Right lobe of liver (tissue), 6 donors: ENCODE measurements around the gene SPRYD3. TPM values are rescaled to one million over a fixed set of nuclear protein-coding genes. Genes with fewer than 3 reads are reported as not detected.
A peak's percentile ranks its signal among the peaks of the same experiment; 100 is the strongest.

ENCODE experiments used
- ATAC-seq, 4 donors: fragments of 200-7000 bp; cut with Tn5 transposase; one replicate each; pipeline ENCODE4 v1.9.1; 2020; ENCODE audit warnings: mild to moderate bottlenecking in 4 of 4, moderate library complexity in 4 of 4
- DNase-seq, 3 donors: peaks; one replicate each; pipeline ENCODE4 v3.0.0-alpha.2; 2020
- H3K27ac ChIP-seq, 3 donors: fragments of 200-600 bp; one replicate each; pipeline ENCODE4 v1.8.0; 2022
- H3K27me3 ChIP-seq, 2 donors: fragments of 200-600 bp; one replicate each; pipeline ENCODE4 v1.8.0; 2022
- H3K36me3 ChIP-seq, 4 donors: fragments of 200-600 bp; sonication (generic) in 1 of 4; one replicate each; pipeline versions ENCODE4 v1.5.1 to v1.8.0; 2017 to 2022; ENCODE audit warnings: control low read depth in 1 of 4
- H3K4me1 ChIP-seq, 4 donors: fragments of 200-600 bp; sonication (generic) in 1 of 4; one replicate each; pipeline versions ENCODE4 v1.5.1 to v1.8.0; 2017 to 2022; ENCODE audit warnings: control low read depth in 1 of 4
- H3K4me3 ChIP-seq, 3 donors: fragments of 200-600 bp; one replicate each; pipeline ENCODE4 v1.8.0; 2022
- H3K9me3 ChIP-seq, 4 donors: fragments of 200-600 bp; sonication (generic) in 1 of 4; one replicate each; pipeline versions ENCODE4 v1.5.1 to v1.8.0; 2017 to 2022; ENCODE audit warnings: control low read depth in 1 of 4
- CTCF ChIP-seq, 4 donors: fragments of 200-600 bp in 3 of 4; fragments of 450-650 bp in 1 of 4; IDR thresholded peaks; one replicate each; pipeline versions ENCODE4 v1.5.1 to v1.8.0; 2016 to 2022; ENCODE audit warnings: antibody characterized with exemption in 4 of 4, mild to moderate bottlenecking in 2 of 4
- POLR2A ChIP-seq: fragments of 450-650 bp; IDR thresholded peaks from one replicate; pipeline ENCODE4 v1.6.1; 2017; ENCODE audit warnings: antibody characterized with exemption, mild to moderate bottlenecking
- WGBS: methylation state at CpG from one replicate; pipeline ENCODE4 v1.1.6; 2018; ENCODE audit warnings: low coverage, low lambda C conversion rate; ENCODE audit not compliant: insufficient coverage; ENCODE audit errors: missing lambda C conversion rate; 5-methylcytosine and 5-hydroxymethylcytosine counted together
- intact Hi-C, 2 donors: fragments of 100-400 bp; cut with DNase I; formaldehyde crosslinking; loops; one replicate each; pipeline versions ENCODE4 v1.11.2 to v1.14.1; 2022
- total RNA-seq, 6 experiments: library from RNA; depleted of rRNA in 2 of 6; stranded (reverse); fragments of >200 nt in 2 of 6; fragmentation: NEBNext Ultra II Directional in 3 of 6; extraction: Animal tissue kit (Norgen Biotek cat#: 25700) in 3 of 6; gene quantifications; one replicate each; pipeline versions ENCODE4 v1.1.0 to v1.2.4, GENCODE V29; 2016 to 2023
- donor health status: DM: no; HTN: yes; CAD: no.
- donor health status: DM: no; HTN: no; CAD: no.
- donor health status: DM: no; HTN: no; CAD: no.
- donor health status: DM: no; HTN: yes; CAD: no.
- donor health status: DM: no; HTN: yes; CAD: no.

Gene SPRYD3
- total RNA-seq, 6 experiments from 2014 or later: 12.3 to 18.2 (median 14.4) TPM

- intact Hi-C loops: loop anchor here (5.0 to 10.0 kb wide), 4 partner anchors 35 to 127 kb away; partner anchors contain the start of gene SOAT2 (in 1 of the 2)
- H3K27ac ChIP-seq: no peak overlapping the region
Measured at GRCh38 chr12:53067074-53067992, 11.9 kb downstream of the SPRYD3 start.

GRCh38 chr12:53065975-53066931 is 12.9 kb downstream of the SPRYD3 start:
- Histone ChIP-seq H3K27ac (peak overlapping the region; percentile 6 to 23 (median 20)), H3K4me1 (peaks cover 0 to 13% (median 7%) of the 10 kb centered on the region in 4 donors), H3K27me3 (no peaks in the 10 kb centered on the region), H3K9me3 (no peaks in the 10 kb centered on the region), H3K36me3 (peaks cover 0 to 32% (median 17%) of the 10 kb centered on the region in 4 donors), H3K4me3 (no peak overlapping the region)
- WGBS: 29% methylated on average over 17 of the region's 24 CpGs
- TF ChIP-seq POLR2A (no peak), CTCF (IDR thresholded peaks at IDR 0.05) (peak; percentile 85 to 89 (median 87))
- ATAC-seq (peak; percentile 64 to 69 (median 67)), DNase-seq (peak in 2 of 3 donors; percentile 79)
- intact Hi-C loops: loop anchor here (5.0 to 10.0 kb wide), 4 partner anchors 36 to 129 kb away; partner anchors contain the start of gene SOAT2 (in 1 of the 2)

More at GRCh38 chr12:53067074-53067992, 11.9 kb downstream of the SPRYD3 start:
- Histone ChIP-seq H3K9me3 (no peaks in the 10 kb centered on the region), H3K4me3 (no peak overlapping the region), H3K4me1 (peaks cover 0 to 4% (median 0%) of the 10 kb centered on the region in 4 donors), H3K27me3 (no peaks in the 10 kb centered on the region), H3K36me3 (peaks cover 0 to 24% (median 10%) of the 10 kb centered on the region in 4 donors)
- no peak for TF ChIP-seq CTCF (IDR thresholded peaks at IDR 0.05)
- no peak for TF ChIP-seq POLR2A
- WGBS: 69% methylated on average over 6 of the region's 7 CpGs
- DNase-seq: no peak
- ATAC-seq: no peak

GRCh38 chr12:53065470-53065869 is 13.7 kb downstream of the SPRYD3 start:
- WGBS: 41% methylated on average over 7 of the region's 7 CpGs
- H3K36me3 ChIP-seq: peaks cover 0 to 34% (median 18%) of the 10 kb centered on the region in 4 donors
- H3K27ac ChIP-seq: peak overlapping the region in 1 of 3 donors; percentile 18
- DNase-seq (no peak), ATAC-seq (no peak)
- TF ChIP-seq POLR2A (no peak), CTCF (IDR thresholded peaks at IDR 0.05) (no peak)
- no peaks in the 10 kb centered on the region for H3K27me3 ChIP-seq
- H3K4me1 ChIP-seq: peaks cover 0 to 21% (median 11%) of the 10 kb centered on the region in 4 donors
- no peaks in the 10 kb centered on the region for H3K9me3 ChIP-seq
- no peak overlapping the region for H3K4me3 ChIP-seq
- intact Hi-C loops: loop anchor here (5.0 to 10.0 kb wide), 4 partner anchors 37 to 129 kb away; partner anchors contain the start of gene SOAT2 (in 1 of the 2)
